GM19193 (cell line): ENCODE measurements around the gene FNDC5.

Experiments
- POLR2A ChIP-seq: IDR thresholded peaks from 4 replicates; pipeline ENCODE4 v1.6.1; 2011; ENCODE audit not compliant: insufficient read depth, insufficient read length; ENCODE audit errors: extremely low read depth

FNDC5 gene

DNA sequence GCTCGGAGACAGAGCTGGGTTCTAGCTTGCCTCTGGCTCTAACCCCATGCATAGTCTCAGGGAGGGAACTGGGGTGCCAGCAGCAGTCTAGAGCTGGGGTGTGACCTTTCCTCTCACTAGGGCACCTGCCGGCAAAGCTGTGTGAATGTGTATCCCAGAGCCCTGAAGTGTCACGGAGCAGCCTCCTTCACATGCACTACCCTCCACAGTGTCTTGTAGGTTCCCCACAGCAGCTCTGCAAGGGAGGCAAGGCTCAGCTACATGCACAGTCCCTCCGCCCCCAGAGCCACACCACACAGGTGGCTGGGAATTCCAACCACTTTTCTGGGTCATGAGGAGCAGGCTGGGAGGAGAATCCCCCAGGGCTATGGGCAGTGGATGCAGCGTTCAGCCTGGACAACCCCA, 7.9 kb upstream of the FNDC5 start:
- TF ChIP-seq POLR2A: no peak

DNA sequence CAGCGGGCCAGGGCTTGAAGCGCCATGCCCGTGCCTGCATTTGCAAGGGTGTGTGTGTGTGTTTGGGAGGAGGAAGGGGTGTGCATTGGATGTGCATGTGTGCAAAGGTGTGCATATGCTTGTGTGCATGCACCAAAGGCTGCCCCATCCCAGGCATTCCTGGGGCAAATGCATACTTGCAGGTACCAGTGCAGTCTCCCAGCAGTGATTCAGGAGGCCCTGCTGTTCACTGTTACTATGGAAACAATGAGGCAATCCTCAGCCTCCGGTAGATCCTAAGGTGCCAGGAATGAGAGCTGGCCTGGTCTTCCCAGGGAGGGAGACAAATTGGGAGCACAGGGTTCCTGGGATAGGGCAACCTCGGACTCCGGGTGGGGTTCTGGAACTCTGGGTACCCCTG, 7.5 kb upstream of the FNDC5 start:
- no peak for TF ChIP-seq POLR2A

DNA sequence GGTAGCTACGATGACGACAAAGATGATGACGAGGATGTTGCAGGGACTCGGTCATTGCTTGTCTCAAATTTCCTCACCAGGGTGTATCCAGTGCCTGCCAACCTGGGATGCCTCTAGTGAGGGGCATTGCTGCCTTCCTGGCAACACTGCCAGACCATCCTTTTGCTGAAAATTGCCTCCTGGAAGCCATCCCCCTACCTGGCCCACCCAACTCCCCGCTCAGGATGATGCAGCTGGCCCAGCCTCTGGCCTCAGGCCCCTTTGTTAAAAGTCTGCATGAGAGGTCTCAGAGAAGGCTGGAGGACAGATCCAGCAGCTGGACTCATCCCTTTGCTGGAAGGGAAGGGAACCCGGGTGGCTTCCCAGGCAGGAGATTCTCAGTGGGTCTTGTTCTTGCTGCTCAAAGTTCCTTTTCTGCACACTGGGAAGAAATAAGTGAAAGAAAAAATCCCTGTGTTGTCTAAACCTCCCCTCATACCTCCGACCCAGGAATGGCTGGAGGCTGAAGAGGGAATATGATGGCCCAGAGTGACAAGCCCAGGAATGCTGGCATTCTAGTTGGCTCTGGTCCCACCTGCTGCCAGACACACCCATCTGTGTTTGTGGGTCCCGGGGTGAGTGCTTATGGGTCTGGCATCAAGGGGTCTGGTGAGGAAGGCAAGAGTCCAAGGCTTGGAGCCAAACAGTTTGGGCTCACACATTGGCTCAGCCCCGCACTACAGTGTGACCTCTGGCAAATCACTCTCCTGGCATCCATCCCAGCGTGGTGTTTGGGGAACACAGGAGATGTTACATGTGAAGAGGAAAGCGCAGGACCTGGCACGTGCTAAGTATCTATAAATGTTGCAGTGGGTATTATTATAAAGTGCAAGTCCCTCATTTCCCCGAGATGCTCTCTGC, 6.7 kb upstream of the FNDC5 start:
- no peak for TF ChIP-seq POLR2A

GRCh38 chr1:32876341-32877210, 5.9 kb upstream of the FNDC5 start:
- TF ChIP-seq POLR2A: no peak

GRCh38 chr1:32874860-32875752, 4.4 kb upstream of the FNDC5 start:
- no peak for TF ChIP-seq POLR2A

- TF ChIP-seq POLR2A: no peak
Measured at GRCh38 chr1:32873484-32873883, 2.8 kb upstream of the FNDC5 start.

DNA sequence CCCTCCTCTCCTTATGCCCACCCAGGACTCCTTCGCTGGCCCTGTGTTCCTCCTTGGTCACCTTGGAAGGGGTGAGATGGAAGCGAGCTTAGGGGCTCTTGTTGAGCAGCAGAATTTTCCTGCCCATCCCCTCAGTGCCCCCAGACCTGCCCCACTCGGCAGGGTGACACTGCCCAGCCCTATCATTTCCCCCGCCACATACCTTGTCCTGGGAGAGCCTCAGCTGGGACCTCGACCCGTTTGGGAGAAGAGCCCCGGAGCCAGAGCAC, 1.4 kb upstream of the FNDC5 start:
- no peak for TF ChIP-seq POLR2A

GRCh38 chr1:32871364-32872191, 866 bp upstream of the FNDC5 start:
- TF ChIP-seq POLR2A: no peak

DNA sequence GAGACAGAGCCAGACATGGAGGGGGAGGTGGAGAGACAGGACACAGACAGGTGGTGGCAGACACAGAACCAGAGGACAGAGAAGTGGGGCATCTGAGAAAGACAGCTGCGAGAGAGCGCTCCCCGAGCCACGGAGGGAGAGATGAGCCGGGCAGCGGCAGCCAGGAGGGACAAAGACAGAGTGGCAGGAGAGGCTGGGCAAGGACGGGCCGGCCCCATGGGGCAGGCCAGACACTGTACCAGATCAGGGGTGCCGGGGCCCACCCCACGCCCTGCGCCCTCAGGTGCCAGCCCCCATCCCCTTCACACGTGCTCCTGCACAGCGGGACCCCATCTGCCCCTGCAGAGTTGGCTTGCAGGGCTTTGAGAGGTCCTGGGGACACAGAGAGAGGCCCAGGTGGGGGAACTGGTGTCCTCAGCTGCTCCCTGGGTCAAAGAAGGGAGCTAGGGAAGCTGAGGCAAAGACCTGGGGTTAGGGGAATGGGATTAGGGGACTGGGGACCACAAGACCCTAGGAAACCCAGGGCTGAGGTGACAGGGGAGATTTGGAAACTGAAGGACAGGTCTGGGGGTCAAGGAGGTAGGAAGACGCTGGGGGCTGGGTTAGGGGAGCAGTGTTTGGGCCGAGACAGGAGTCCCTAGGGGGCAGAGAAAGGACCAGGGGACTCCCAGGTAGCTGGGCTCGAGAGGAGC, 643 bp downstream of the FNDC5 start:
- no peak for TF ChIP-seq POLR2A

- TF ChIP-seq POLR2A: no peak
Measured at GRCh38 chr1:32868806-32869455, 1.8 kb downstream of the FNDC5 start.

- TF ChIP-seq POLR2A: no peak
Measured at GRCh38 chr1:32868085-32868484, 2.6 kb downstream of the FNDC5 start.

- TF ChIP-seq POLR2A: no peak
Measured at GRCh38 chr1:32867671-32868070, 3.0 kb downstream of the FNDC5 start.

- TF ChIP-seq POLR2A: no peak
Measured at GRCh38 chr1:32867151-32867550, 3.6 kb downstream of the FNDC5 start.

DNA sequence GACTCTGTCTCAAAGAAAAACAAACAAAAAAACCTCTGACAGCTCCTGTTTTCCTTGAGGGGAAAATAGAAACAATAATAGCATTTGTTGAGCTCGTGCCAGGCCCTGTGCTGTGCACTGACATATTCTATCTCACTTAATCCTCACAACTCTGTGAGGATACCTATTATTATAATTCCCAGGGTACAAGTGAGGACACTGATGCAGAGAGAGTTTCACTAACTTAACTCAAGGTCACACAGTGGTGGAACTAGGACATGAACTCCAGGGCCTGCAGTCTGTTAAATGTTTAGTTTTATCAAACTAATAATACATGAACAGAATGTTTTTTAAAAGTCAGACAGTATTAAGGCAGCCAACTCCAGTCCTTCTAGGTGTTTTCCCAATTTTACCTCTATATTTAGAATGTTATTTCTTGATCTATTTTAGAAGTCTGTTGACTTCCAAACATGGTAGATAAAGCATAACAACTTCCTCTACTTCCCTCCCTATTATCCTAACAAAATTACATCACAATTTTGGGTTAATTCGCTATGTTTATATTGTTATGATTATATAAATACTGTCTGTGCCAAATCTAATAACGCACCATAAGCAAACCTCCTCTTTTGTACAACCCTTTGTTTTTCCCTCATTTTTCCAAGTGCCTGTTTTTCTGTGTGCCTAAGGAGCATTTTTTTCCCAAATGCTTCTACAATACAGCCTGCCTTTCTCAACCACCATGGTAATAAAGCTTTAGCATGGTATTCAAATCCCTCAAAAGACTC, 4.9 kb downstream of the FNDC5 start:
- no peak for TF ChIP-seq POLR2A
